ENCODE measurements around the gene SLC7A4.

Gene SLC7A4

DNA sequence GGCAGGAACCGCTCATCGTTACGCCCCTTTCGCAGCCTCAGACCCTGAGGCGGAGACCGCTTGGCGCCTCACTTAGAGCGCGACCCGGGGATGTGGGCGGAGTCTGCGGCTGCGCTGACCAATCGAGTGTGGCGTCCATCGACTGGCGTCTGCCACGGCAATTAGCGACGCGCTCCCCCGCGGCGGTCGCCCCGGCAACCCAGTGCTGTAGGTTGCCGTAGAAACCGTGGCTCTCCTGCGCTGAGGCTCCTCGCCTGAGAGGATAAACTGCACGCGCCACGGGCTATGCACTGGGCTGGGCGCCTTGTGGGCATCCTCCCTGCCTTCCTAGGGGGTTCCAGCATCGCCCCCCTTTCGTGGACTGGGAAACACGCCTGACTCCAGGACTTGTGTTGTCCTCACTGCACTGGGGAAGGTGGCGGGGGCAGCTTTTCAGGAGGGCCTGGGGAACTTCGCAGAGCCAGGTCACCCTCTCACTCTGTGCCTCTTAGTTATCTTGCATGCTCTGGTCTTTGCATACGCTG, 18.1 kb downstream of the SLC7A4 start:
- H4K20me1 ChIP-seq (ENCODE audit: insufficient read depth, low read length) = 0 out of 2 replicates have a peak, but pooled peaks cover 6% of the 10 kb centered on the region
- no peaks in the 10 kb centered on the region for H3K27me3 ChIP-seq (ENCODE audit: low read depth, low read length)
- no peak overlapping the region for H3K27ac ChIP-seq (ENCODE audit: low read length)
- no peak overlapping the region for H3K4me3 ChIP-seq (ENCODE audit: low read length)
- TF ChIP-seq, protein P1, sequence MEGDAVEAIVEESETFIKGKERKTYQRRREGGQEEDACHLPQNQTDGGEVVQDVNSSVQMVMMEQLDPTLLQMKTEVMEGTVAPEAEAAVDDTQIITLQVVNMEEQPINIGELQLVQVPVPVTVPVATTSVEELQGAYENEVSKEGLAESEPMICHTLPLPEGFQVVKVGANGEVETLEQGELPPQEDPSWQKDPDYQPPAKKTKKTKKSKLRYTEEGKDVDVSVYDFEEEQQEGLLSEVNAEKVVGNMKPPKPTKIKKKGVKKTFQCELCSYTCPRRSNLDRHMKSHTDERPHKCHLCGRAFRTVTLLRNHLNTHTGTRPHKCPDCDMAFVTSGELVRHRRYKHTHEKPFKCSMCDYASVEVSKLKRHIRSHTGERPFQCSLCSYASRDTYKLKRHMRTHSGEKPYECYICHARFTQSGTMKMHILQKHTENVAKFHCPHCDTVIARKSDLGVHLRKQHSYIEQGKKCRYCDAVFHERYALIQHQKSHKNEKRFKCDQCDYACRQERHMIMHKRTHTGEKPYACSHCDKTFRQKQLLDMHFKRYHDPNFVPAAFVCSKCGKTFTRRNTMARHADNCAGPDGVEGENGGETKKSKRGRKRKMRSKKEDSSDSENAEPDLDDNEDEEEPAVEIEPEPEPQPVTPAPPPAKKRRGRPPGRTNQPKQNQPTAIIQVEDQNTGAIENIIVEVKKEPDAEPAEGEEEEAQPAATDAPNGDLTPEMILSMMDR (IDR thresholded peaks at IDR 0.05; ENCODE audit: low read depth, low read length) = no peak
- TF ChIP-seq EZH2phosphoT487 (IDR thresholded peaks at IDR 0.05; ENCODE audit: low read depth) = no peak
- no peaks in the 10 kb centered on the region for H3K4me1 ChIP-seq (ENCODE audit: low read length)
- no peaks in the 10 kb centered on the region for H3K79me2 ChIP-seq (ENCODE audit: low read length)
- no peaks in the 10 kb centered on the region for H3K36me3 ChIP-seq (replicated peaks; ENCODE audit: low read depth, low read length)
- H3K4me2 ChIP-seq (ENCODE audit: low read length) = no peak overlapping the region
- H3K9me3 ChIP-seq (ENCODE audit: insufficient read depth, low read length) = no peaks in the 10 kb centered on the region
- no peak overlapping the region for H2AFZ ChIP-seq (ENCODE audit: low read depth, low read length)
- H3K9ac ChIP-seq (ENCODE audit: low read length) = no peak overlapping the region

DNA sequence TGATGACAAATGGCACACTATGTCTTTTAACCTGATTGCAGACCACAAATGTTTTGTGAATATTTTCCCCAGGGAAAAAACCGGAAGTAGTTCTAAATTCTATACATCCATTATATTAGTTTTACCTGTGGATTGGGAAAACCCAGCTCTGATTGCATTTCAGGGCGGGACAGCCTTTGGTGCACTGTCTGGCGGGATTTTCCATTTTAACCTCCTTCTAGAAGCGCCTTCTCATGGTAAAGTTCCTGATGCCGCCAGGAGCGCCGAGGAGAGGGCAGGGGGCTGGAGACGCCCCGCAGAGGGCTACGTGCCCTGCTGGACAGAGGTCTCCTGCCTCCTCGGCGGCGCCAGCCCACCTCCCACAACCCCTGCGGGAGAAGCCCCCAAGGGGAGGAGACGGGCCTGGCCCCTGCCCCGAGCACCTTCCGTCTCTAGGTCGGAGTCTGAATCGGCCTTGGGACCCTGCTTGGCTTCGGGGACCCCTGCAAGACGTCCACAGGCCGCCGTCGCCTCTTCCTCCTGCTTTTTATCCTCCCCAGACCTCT, 18.6 kb downstream of the SLC7A4 start:
- no peak for TF ChIP-seq EZH2phosphoT487 (IDR thresholded peaks at IDR 0.05; ENCODE audit: low read depth)
- TF ChIP-seq, protein P1 (IDR thresholded peaks at IDR 0.05; ENCODE audit: low read depth, low read length) = no peak
- Histone ChIP-seq H4K20me1 (ENCODE audit: insufficient read depth, low read length) (0 out of 2 replicates have a peak, but pooled peaks cover 6% of the 10 kb centered on the region), H3K27ac (ENCODE audit: low read length) (no peak overlapping the region), H3K27me3 (ENCODE audit: low read depth, low read length) (no peaks in the 10 kb centered on the region), H2AFZ (ENCODE audit: low read depth, low read length) (no peak overlapping the region), H3K79me2 (ENCODE audit: low read length) (no peaks in the 10 kb centered on the region), H3K36me3 (replicated peaks; ENCODE audit: low read depth, low read length) (no peaks in the 10 kb centered on the region), H3K9ac (ENCODE audit: low read length) (no peak overlapping the region), H3K9me3 (ENCODE audit: insufficient read depth, low read length) (no peaks in the 10 kb centered on the region), H3K4me2 (ENCODE audit: low read length) (no peak overlapping the region), H3K4me3 (ENCODE audit: low read length) (no peak overlapping the region), H3K4me1 (ENCODE audit: low read length) (no peaks in the 10 kb centered on the region)

DNA sequence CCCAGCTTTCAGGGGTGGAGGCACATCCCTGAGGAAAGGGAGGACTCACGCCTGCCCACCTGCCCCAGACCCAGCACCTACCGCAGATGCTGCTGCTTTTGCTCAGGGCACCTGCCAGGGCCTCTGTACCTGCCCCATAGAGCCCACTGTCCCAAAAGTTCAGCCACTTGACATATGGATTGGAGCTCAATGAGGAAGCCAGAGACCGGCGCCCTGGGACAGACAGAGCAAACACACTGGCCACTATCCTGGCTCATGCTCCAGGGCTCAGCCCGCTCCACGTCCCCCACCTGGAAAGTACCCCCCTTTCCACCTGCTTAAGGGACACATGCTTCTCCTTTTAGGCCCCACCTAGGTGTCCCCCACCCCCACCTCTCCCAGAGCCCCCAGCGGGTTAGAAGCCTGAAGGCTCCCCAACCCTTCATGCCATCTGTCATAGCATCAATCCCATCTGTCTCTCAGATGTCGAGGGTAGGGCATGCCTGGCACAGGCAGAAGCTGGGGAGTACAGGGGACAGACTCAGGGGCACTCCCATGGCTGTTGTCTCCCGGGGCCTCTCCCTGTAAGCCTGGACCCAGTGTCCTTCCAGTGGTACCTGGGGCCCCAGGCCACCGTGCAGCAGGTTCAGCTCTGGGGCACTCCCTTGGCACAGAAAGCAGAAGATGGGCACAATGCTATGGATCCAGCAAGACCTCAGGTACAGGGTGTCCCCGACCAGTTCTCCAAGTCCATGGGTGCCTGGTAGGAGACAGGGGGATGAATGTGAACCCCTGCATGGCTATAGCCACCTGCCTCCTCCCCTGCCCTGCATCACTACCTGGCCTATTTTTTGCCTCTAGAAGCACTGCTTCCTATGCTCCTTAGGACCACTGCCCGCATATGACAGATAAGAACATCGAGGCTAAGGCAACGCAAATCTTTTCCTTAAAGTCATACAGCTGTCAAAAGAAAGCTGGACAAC, 19.6 kb downstream of the SLC7A4 start:
- Histone ChIP-seq H3K4me1 (ENCODE audit: low read length) (no peaks in the 10 kb centered on the region), H2AFZ (ENCODE audit: low read depth, low read length) (no peak overlapping the region), H3K4me2 (ENCODE audit: low read length) (no peak overlapping the region), H4K20me1 (ENCODE audit: insufficient read depth, low read length) (0 out of 2 replicates have a peak, but pooled peaks cover 6% of the 10 kb centered on the region), H3K27me3 (ENCODE audit: low read depth, low read length) (peaks cover under 1% of the 10 kb centered on the region; the same call in 1 of the 2 replicates), H3K9me3 (ENCODE audit: insufficient read depth, low read length) (no peaks in the 10 kb centered on the region), H3K36me3 (replicated peaks; ENCODE audit: low read depth, low read length) (no peaks in the 10 kb centered on the region), H3K79me2 (ENCODE audit: low read length) (no peaks in the 10 kb centered on the region), H3K4me3 (ENCODE audit: low read length) (no peak overlapping the region), H3K9ac (ENCODE audit: low read length) (no peak overlapping the region), H3K27ac (ENCODE audit: low read length) (no peak overlapping the region)
- TF ChIP-seq, protein P1 (IDR thresholded peaks at IDR 0.05; ENCODE audit: low read depth, low read length) = no peak
- no peak for TF ChIP-seq EZH2phosphoT487 (IDR thresholded peaks at IDR 0.05; ENCODE audit: low read depth)
